ENCODE measurements around the gene ATP7A.

- TF ChIP-seq POLR2AphosphoS5 (IDR thresholded peaks at IDR 0.05; ENCODE audit: borderline replicate concordance, low read depth, low read length) (no peak), EZH2 (IDR thresholded peaks at IDR 0.05) (no peak), FOXP2 (optimal IDR thresholded peaks at IDR 0.05; ENCODE audit: control extremely low read depth, extremely low read length, insufficient read depth) (no peak)
These were observed 119.2 kb downstream of the ATP7A start for GRCh38 chrX:78029663-78030062.
